HK-2 (cell line): ENCODE data around the gene HK1.
"Not testable (repeated sequence)": the region's sequence is repeated elsewhere in the genome, so short reads cannot be mapped to it uniquely, and the experiment has no call there.

ENCODE experiments used
- DNase-seq: peaks from one replicate; pipeline ENCODE4 v3.0.0-alpha.2; 2018; ENCODE audit not compliant: unreplicated experiment

The HK1 gene

DNA sequence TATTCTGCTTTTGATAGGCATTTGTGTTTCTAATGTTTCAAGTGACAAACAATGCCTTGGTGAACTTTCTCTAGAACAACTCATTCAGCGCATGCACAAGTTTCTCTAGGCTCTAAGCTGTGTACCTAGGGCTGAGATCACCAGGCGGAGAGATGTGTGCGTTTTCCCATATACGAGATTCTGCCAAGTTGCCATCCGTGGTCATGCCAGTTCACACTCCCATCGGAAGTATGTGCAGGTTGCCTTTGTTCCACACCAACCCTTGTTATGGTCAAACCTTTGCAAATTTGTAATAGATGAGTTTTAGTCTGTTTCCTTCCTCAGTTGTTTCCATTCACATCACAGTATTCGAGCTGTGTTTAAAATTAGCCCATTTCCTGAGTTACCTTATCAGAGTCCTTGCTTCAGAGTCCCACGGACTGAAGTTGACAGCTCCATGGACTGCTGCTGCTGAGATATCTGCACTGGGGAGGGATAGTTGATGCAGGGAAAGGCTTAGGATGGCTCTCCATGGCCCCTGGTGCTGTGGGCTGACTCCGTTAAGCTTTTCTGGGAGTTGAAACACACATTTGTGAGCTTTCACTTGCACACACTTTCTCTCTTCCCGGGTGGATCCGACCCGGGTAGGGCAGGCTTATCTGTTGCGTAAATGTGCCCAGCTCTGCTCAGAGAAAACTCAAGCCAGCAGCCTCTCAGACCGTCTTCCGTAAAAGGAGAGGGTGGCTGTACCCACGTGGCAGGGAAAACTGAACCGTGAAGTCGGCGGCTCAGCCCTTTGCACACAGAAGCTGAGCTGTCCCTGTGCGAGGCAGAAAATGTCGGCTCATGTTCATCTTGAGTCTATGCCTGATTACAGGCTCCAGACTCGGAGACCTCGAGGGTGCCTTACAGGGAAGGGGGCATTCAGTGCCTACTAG, 49.4 kb downstream of the HK1 start:
- peak; percentile 79 for DNase-seq

- DNase-seq: no peak
Observed at GRCh38 chr10:69328380-69328735, 50.1 kb downstream of the HK1 start.

DNA sequence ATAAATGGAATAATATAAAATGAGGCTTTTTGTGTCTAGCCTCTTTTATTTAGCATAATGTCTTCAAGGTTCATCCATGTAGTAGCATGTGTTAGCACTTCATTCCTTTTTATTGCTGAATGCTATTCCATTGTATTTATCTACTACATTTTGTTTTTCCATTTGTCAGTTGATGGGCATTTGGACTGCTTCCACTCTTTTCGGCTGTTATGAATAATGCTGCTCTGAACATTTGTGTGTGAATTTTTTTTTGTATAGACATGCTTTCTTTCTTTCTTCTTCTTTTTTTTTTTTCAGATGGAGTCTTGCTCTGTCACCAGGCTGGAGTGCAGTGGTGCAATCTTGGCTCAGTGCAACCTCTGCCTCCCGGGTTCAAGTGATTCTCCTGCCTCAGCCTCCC, 50.6 kb downstream of the HK1 start:
- not testable (repeated sequence) for DNase-seq

GRCh38 chr10:69329721-69330178, 51.5 kb downstream of the HK1 start:
- DNase-seq: no peak

- no peak for DNase-seq
Observed at GRCh38 chr10:69331161-69331560, 52.9 kb downstream of the HK1 start.

DNA sequence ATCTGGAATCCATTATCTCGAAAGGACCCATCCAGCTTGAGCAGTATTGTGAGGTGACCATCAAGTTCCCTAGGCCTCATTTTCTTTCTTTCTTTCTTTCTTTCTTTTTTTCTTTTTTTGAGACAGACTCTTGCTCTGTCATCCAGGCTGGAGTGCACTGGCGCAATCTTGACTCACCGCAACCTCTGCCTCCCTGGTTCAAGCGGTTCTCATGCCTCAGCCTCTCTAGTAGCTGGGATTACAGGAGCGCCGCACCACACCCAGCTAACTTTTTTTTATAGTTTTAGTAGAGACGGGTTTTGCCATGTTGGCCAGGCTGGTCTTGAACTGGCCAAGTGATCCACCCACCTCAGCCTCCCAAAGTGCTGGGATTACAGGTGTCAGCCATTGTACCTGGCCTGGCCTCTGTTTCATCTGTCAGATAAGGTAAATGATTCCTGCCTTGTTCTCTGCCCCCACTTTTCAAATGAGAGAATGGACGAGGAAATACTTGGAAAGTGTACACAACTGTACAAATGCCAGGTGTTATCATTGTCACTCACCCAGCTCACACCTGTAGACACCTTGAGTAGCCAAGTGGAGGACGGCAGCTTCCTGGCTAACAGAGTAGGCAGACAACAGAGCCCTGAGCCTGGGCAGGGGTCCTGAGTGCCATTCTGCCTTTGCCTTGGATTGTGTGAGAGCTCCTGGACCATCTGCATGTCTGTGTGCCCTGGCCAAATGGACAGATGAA, 54.1 kb downstream of the HK1 start:
- no peak for DNase-seq

DNA sequence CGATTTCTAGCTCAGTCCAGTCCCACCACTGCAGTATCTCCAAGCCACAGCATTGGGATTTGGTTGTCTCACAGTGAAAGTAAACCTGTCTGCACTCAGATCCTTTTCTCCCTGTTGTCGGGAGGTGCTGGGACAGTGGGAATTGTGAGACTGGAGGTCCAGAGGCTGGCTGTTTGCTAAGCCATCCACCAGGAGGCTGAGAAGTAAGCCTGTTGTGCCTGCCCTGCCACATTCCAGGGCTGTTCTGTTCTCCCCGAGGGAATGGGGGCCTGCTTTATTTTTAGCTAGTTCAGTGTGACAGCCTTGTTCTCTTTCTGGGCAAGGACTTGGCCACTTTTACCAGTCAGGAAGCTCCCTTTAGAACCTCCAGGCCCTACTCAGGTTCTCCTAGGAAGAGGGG, 54.9 kb downstream of the HK1 start:
- DNase-seq: no peak

GRCh38 chr10:69333865-69334301, 55.6 kb downstream of the HK1 start:
- DNase-seq: not testable (repeated sequence)

GRCh38 chr10:69334302-69335062, 56.2 kb downstream of the HK1 start:
- no peak for DNase-seq

DNA sequence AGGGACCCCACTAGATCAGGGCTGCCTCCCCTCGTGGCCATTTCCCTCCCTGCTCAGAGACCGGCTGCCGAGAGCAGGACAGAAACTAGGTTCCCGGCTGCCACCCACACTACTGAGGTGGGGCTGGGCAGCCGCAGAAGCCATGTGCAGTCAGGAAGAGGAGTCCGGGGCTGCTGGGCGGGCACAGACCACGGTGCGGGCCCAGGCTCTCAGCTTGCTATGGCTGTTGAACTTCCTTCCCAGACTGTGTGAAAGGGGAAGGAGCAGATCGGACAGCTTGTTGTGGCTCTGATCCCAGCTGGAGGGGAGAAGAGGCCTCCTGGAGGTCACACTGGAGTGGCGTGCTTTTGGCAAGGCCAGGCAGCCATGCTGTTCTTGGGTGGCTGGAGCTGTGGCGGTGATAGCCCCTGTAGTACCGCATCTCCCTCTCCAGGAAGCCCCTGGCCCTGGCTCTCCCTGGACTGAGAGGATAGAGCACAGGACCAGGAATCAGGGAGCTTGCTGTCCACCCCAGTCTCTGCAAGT, 56.8 kb downstream of the HK1 start:
- no peak for DNase-seq

- no peak for DNase-seq
Observed at GRCh38 chr10:69335613-69336012, 57.3 kb downstream of the HK1 start.

- no peak for DNase-seq
Observed at GRCh38 chr10:69336952-69337295, 58.6 kb downstream of the HK1 start.

DNA sequence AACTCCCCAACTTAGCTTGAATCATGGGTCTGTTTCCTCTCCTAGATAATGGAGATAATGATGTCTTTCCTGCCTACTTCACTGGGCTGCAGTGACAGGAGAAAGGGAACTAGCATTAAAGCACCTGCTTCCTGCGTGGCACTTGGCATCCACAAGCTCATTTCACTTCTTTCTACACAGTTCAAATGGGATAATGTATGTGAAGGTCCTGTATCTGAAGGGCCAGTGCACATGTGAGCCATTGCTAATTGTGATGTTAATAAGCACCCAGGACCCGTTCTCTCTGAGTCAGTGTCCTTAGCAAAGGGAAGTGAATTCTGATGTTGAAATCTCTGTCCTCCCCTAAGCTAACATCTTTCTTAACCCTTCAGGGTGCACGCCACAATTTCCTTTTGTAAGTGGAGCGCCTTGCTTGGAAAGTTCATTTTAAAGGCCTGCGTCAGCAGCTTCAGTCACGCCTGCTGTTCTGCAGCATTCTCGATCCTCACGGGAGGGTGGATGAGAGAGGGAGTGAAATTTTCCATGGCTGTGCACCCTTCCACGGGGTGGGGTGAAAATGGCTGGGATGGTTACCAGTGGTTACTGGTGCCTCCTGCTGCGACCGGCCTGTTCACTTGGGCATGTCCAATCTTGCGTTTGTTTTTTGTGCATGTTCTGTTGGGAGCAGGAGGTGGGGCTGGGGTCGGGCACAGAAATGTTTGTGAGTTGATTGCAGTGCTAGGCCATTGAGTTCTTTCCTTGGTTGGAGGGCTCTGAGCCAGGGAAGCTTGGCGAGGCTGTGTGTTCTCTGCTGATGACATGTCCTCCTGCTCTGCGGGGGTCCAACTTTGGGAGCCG, 59.2 kb downstream of the HK1 start:
- no peak for DNase-seq

- DNase-seq: no peak
Observed at GRCh38 chr10:69338133-69338456, 59.8 kb downstream of the HK1 start.

GRCh38 chr10:69338547-69339450, 60.5 kb downstream of the HK1 start:
- no peak for DNase-seq

DNA sequence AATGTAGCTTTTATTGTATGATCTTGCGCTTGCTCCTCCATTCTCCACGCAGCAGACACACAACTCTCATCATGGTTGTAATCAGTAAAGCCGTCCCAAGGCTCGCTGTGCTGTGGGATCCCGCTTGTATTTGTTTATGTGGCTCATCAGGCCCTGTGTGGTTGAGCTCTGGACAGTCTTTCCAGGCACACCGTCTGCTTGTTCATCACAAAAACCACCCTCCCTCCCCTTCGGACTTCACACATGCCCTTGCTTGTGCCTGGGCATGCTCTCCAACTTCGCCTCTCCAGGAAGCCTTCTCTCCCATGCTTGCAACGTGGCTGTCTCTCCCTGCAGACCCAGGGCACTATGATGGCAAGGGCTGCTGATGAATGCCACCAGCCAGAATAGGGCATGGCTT, 62.4 kb downstream of the HK1 start:
- DNase-seq: no peak

GRCh38 chr10:69343905-69344304, 65.6 kb downstream of the HK1 start:
- no peak for DNase-seq

- DNase-seq: no peak
Observed at GRCh38 chr10:69344591-69345252, 66.4 kb downstream of the HK1 start.

- no peak for DNase-seq
Observed at GRCh38 chr10:69345402-69345801, 67.1 kb downstream of the HK1 start.
